ENCODE data around the gene DACH1.

Gene DACH1

DNA sequence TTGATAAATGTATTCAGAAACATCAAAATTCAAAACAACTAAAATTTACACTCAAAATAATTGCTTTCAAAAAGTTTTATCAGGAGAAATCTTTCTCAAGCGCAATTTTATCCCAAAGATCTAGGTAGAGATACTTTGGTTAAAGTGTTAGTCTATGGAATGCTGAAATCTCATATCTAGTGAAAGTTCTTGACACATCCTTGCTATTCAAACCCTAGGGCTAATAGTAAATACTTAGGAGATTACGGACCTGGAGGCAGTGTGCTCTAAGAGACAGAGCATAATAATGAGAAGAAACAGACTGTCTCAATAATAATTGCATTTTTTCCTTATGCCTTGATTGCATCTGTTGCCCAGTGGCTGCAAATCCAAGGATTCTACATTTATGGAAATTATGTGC lies 330.8 kb downstream of the DACH1 start:
- DNase-seq = peak; percentile 18

DNA sequence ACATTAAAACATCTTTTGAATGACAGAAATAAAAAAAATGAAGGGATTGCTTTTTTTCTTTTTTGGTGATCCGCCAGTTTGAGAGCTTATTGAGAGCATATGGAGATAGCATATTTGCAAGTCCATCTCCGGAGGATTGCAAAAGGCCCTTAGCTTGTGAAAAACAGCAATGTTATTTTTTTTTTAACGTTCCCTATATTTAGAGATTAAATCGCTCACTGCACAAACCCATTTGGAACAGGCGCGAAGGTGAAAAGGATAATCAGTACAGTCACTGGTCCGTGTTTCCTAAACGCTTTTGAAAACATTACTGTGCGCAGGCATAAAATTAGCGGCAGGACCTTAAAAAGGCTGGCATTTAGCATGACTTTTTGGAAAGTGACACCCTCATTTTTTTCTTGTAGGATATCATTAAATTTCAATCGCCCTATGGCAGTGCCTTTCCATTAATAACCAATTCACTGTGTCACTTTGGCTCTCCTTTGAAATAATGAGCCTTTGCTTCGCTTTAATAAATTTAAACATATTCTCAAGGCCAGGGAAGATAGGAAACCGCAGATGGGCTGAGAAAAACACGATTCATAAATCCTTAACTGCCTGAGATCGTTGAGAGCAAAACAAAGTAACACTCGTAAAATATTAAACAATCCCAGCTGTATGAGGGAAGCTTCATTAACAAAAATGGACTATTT lies 342.2 kb downstream of the DACH1 start:
- no peak for DNase-seq

DNA sequence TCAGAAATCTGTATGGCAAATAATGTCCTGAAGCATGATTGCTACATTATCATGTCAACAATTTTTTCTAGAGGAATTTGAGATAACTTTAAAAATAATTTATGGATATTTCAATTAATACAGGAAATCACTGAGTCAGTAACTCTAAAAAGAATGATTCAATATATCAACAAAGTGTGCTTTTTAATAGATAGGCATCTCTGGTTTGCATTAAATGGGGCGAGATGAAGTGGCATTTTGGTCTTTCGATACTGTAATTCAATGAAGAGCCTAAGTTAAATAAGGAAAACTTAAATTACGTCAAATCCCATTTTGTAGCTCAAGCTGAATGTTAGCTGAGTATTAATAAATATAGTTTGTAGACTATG lies 342.8 kb downstream of the DACH1 start:
- no peak for DNase-seq

DNA sequence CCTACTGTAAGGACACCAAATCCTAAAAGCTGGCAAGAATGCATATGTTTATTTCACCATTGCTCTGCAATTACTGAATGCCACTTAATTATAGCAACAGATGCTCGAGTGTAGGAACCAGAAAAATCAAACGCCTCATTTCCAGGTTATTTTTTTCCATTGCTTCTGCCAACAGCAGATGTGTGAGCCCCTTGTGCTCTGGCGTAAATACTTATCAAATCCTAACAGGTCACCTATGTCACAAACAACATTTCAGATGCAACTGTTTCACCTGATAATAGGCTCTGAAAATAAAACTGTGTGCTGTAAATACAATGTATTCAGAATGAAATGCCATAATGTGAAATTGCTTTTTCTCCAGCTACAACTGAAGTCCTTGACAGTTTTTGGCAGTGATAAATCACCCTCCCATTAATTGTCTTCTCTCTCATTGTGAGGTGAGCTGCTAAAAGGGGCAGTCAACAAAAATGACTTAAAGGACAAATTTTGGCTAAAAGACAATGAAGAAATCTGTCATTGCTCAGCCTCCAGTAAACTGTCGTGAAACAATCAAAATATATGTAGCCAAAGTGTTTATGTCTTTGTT lies 344.0 kb downstream of the DACH1 start:
- DNase-seq = no peak

DNA sequence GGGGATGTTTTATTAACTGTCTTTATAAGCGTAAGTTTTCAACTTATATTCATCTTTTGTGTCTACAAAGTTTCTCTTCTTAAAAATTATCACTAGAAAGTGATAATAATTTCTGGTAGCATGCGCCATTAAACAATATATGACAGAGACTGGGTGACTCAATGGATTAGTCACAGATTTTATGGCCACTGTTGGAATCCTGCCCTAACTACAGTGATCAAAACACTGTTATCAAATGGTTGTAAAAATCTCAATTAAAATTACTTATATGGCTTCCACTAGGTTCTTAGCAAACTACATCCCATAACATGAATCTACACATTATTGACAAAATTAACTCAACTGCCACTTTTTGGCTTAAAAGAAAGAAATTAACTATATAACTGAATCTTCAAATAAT lies 350.0 kb downstream of the DACH1 start:
- DNase-seq = no peak

DNA sequence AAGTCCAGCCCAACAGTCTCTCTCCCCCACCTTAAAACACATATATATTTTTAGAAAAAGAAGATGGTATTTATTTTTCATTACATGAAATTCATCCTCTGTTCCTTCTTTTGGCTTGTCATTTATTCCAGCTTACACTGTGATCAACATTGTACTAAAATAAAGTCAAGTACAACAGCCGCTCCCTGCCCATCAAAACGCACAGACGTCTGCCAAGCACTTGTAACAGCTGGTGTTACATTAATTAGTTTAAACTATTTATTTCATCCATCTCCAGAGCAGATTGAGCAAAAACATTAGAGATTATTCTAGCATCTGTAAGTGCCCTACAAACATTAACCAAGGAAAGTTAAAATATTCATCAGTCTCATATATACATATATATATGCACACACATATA lies 350.5 kb downstream of the DACH1 start:
- no peak for DNase-seq

DNA sequence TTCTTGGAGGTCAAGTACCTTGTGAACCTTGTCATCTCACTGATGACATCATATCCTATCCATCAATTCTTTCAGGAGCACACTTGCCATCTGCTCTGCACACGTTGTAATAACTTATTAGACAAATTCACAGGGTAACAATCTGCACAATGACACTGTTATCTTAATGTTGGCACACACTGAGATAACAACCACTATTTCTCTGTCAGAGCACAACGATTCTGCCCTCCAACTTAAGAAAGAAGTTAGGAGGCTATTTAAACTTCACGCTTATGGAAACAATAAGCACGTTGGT lies 351.3 kb downstream of the DACH1 start:
- no peak for DNase-seq

DNA sequence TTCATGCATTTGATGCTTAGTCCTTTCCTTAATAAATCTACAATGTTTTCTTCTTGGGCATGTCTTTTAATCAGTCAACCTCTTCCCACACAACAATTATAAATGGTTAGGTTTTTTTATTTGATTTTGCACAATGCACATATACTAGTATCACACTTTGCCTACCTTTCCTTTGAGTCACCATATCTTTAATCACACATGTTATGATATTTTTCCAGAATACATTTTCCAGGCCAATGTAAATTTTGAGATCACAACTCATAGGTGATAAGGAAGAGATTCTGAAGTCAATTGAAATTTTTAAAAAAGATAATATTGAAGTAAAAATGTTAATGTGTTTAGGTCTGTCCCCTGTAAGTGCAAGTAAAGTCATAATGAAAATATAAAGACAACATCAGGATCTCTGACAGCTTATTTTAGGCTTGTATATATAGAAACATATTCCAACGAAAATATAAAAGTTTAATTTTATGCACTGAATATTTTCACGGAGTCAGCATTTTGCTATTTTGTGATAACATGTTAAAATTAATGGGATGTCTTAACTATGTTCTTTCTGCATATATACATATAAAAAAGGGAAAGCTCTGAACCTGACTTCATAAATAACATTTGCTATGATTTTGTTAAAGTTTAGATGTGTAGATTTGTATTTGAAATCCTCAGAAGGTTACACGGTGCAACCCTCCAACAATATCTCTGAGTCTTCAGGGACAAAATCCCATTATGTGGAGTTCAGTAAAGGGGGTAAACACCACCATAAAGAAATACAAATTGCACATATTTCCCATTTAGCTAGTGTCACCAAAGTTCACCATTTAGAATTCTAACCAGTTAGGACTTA lies 351.9 kb downstream of the DACH1 start:
- peak; percentile 20 for DNase-seq

DNA sequence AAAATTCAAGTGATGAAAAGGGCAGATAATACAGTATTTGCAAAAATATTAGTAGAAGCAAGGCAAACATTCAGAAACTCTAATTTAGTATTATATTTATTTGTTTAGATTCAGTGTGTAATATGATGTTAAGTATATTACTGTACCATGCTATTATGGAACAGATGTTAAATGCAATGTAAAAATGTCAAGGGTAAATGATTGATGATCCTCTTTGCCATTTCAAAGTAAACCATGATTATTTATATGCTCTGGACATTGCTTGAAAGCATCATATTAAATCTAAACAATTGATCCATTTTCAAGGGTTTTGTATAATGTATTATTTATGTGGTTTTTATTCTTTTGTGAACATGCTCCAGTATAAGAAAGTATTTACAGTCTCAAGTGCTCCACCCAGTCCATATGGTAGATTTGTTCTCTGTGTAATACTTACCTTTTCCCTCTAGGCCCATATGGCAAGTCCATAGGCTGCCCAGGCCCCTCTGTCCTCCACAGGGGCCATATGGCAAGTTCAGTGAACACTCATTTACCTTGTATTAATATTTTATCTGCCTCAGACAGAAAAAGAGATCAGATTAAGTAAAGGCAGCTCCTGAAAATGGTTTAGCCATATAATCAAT lies 353.5 kb downstream of the DACH1 start:
- DNase-seq = no peak

DNA sequence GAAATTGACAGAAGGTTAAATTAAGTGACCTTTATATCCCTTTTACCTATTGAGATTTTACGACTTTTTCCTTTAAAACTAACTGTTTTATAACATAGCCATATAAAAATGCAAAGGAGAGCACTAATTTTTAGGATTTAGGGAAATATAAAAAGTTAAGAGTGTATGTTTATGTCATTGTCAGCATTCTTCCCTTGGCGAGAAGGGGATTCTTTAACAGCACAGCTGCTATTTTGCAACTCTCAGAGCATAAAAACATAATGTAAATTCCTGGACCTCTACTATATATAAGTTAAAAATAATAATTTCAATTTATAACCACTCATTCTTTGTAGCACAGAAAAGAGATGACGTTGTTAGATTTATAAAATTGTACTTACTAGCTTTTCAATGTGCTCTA lies 363.2 kb downstream of the DACH1 start:
- DNase-seq = no peak

DNA sequence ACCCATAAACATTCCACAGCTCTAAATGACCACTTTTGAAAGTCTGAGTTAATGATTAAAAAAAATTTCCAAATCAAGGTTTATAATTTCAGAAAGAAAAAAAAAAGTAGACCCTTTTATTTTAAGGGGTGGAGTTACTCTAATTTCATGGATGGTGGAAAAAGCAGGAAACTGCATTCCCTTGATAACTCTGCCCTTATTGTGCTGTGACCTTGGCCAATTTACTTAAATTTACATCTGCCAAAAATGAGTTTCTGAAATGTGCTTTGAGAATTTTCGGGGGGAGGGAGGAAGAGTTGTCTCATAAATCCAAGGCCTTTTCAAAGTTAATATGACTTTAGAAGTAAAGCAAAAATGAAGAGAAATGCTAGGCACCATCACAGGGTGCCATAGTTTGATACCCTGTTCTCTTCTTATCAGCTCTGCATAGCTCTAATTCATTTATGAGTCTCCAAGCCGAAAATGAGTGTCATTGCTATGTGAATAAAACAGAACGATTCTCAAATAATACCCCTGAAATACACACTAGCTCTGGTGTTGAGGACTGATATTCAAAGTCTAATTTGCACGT lies 367.0 kb downstream of the DACH1 start:
- DNase-seq = no peak

DNA sequence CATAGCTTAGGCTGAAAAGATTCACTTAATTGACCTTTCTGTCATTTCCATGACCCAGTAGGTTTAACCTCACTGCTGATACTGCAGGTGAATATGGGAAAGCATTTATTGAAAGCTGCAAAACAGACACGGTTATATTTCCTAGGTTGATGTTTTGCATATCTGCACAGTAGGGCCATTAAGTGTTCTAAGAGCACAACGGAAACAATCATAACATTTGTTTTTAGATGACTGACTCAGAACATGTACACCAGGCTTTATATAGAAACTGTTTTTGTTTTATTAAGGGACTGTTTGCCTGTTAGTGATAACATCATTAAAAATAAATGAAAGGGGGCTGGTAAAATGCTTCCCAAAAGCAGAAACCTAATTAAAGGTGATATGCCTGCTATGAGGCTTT lies 367.8 kb downstream of the DACH1 start:
- DNase-seq = no peak

DNA sequence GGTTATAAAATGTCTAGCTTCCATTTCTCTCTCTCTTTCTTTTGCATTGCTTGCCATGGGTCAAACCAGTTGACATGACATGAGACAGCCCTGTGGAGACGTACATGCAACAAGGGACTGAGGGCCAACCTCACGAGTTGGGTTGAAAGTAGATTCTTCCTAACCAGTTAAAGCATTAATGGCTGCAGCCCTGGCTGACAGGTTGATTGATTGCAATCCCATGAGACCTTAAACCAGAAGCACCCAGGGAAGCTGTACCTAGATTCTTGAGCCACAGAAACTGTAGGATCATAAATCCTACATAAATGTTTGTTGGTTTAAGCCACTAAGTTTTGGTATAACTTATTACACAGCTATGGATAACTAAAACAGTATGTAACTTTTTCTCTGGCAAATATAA lies 373.8 kb downstream of the DACH1 start:
- DNase-seq = no peak

DNA sequence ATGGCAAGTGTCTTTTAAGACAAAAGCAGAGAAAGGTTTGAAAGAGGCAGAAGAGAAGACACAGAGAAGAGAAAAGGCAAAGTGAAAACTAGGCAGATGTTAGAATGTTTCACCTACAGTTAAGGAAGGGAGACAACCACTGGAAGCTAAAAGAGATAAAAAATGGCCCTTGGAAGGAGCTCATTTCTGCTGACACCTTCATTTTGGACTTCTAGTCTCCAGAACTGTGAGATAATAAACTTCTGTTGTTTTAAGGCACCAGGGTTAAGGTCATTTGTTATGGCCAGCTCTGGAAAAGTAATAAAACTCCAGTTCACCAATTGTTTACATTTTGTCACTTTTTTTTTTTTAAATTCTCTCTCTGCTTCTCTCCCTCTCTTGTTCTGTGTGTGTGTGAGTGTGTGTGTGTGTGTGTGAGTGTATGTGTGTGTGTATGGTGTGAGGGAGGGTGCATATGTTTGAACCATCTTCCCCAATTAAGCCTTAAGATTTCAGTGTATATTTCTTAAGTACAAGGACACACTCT lies 374.6 kb downstream of the DACH1 start:
- no peak for DNase-seq

DNA sequence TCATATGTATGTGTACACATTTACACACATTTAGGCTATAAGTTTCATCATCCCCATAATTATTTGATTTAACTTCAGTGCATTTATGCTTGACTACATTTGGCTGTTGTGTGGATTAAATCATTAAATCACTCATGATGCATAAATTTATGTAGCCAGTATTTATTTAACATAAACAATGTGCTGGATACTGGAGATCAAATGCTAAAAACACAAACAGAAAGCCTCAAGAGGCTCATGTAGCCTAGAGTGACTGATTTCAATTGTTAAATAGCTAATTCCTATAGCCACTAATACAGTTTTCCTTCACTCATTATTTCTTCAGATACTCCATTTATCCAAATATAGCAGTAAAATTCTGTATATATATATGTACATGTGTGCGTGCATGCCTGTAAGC lies 376.0 kb downstream of the DACH1 start:
- DNase-seq = no peak

DNA sequence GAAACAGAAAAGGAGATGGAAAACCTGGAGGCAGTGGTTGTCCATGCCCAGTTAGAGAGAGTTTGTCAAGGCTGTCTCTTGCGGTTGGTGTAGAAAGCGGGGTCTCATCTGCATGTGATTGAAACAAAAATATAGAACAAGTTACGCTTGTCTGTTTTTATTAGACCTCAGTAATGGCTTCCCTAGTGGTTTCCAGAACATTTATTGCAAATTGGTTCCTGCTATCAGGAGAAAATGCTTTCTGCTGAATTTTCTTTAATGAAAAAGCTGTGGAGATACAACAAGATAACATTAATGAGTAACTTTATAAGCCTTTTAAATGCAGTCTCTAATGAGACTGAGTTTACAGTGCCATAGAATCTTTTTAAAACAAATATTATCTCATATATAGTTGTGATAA lies 378.0 kb downstream of the DACH1 start:
- no peak for DNase-seq

DNA sequence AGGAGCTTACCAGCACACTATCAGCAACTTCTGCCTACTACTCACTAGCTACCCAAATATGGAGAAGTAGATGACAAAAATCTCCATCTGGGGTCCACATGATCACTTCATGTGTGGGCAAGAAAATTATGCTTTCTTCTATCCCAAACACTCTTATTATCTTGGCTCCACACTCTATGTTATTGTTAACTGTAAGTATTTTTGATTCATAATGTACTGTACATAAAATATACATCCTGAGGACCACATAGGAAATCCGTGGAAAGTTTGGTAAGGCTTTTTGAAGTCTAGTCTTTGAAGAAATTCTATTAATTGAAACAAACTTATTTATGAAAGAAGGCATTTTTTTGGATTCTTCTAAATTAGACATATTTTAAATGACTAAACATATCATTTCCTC lies 378.8 kb downstream of the DACH1 start:
- no peak for DNase-seq

DNA sequence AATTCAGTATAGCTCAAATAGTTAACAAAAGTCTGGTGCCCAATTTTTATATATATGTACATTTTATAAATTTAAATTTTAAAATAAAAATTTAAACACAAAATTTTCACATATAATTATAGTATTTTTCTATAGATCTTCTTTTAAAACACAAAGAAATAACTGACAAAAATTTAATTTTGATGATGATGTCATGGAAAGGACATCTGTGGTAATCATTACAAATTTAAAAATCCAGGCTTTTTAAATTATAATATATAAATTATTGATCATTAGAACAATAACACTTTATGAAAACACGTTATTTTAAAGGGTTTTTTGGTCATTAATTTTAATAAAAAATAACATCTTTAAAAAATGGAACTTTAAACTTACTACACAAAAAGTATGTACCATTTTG lies 381.1 kb downstream of the DACH1 start:
- DNase-seq = no peak

DNA sequence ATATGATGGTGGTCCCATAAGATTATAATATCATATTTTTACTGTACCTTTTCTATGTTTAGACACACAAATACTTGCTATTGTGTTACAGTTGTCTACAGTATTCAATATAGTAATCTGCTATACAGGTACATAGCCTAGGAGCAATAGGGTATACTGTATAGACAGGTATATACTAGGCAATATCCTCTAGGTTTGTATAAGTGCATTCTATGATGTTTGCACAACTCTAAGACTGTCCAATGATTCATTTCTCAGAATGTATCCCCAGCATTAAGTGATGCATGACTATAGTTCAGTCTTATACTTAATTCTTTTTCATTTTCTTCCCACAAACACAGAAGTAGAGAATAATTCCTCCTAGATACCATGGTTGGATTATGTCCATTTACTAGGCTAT lies 383.3 kb downstream of the DACH1 start:
- DNase-seq = no peak

DNA sequence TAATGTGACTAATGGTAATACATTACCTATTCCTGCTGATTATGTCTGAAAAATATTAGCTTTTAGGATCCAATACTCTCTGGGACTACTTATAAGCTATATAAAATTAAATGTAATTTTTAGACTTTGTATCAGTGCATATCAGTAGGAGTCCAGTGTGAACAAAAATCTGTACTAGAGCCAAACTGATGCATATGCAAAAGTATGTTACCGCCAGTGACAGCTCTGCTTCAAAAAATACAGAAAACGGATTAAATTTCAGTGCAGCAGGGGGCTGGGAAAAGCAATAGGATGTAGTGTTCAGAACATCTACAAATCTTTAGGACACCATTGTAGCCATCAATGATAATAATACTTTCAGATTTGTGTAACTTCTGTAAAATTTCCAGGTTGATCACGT lies 385.5 kb downstream of the DACH1 start:
- no peak for DNase-seq

DNA sequence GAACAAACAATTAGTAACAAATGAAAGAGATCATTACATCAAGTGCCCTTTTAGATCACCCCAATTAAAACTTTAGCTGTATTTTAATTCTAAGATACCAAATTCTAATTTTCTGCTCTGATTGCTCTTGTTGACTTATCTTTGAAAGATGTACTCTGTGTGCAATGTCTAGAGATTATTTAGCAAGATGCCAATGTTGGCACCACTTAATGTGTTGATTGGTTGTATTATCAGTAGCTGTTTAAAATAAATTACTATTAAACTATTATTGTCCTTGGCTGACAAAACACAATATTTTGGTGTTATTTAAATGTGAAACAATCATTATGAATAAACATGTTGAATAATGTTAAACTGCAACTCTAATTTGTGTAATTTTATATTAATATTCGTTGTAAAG lies 386.0 kb downstream of the DACH1 start:
- DNase-seq = no peak

DNA sequence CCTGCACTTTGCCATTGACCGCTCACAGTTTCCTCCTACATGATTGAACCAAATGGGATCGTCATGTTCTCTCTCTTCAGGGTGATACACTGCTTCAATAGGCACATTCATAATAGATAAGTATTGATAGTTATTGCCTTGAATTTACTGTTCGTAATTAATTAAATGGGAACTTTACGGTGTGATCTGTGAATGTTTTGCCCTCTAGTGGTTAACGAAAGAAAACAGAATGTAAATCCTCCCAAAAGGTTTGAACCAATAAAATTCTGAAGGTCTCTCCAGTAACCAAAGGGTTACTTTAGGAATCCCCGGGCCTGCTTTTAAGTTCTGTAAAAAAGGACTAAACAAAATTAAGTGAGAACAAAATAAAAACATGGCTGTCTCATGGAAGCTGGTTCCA lies 389.3 kb downstream of the DACH1 start:
- DNase-seq = no peak

DNA sequence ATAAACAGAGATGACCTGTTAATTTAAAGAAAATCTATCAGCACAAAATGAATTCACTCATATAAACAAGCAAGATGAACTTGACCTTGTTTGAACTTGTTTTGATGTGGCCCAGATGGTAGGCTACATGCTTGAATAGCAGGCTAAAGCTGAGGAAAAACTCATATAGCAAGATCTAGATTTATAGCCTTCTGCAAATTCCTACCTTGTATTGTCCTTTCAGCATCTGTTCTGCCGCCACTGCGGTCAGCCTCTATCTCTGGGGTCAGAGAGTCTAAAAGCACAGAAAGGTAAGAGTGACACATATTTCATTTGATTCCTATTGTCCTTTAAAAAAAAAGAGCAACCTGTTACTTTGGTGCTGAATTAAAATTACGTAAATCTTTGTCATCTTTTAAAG lies 392.1 kb downstream of the DACH1 start:
- no peak for DNase-seq

DNA sequence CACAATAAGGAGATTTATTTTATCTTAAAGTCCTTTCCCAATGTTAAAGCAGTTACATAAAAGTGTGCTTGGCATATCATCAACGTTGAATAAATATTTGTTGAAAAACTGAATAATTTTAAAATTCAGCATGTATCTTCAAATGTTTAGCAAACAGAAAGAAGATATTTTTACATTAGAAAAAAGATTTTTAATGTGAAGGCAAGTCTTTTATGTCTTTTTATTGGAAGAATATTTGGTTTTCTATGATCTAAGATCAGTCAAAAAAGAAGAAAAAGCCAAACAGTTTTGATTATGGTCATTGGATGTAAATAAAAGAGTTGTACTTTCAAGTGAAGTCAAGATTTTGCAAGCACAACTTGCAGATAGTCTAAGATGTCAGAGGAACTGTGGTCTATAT lies 397.4 kb downstream of the DACH1 start:
- no peak for DNase-seq

Measured in NCI-H226 (cell line).